GM18499 (cell line): ENCODE measurements around the gene CDC42SE2.
"Not testable (repeated sequence)": the region's sequence is repeated elsewhere in the genome, so short reads cannot be mapped to it uniquely, and the experiment has no call there.

Source experiments
- ATAC-seq: cut with Tn5 transposase; IDR thresholded peaks from one replicate; pipeline ENCODE4 v1.9.1; 2021; ENCODE audit warnings: moderate number of reproducible peaks; ENCODE audit not compliant: insufficient read depth, unreplicated experiment

CDC42SE2 gene

GRCh38 chr5:131312235-131312772 lies 48.5 kb downstream of the CDC42SE2 start:
- ATAC-seq, result not testable (repeated sequence)

- no peak for ATAC-seq
These were observed 52.2 kb downstream of the CDC42SE2 start for GRCh38 chr5:131316026-131316425.

GRCh38 chr5:131316822-131317221 lies 53.0 kb downstream of the CDC42SE2 start:
- no peak for ATAC-seq

GRCh38 chr5:131318455-131318854 lies 54.6 kb downstream of the CDC42SE2 start:
- ATAC-seq, result no peak

- no peak for ATAC-seq
These were observed 57.2 kb downstream of the CDC42SE2 start for GRCh38 chr5:131321066-131321465.

GRCh38 chr5:131322926-131323325 lies 59.1 kb downstream of the CDC42SE2 start:
- no peak for ATAC-seq

- no peak for ATAC-seq
These were observed 59.5 kb downstream of the CDC42SE2 start for GRCh38 chr5:131323378-131323777.

- no peak for ATAC-seq
These were observed 60.5 kb downstream of the CDC42SE2 start for GRCh38 chr5:131324303-131324702.

- no peak for ATAC-seq
These were observed 64.9 kb downstream of the CDC42SE2 start for GRCh38 chr5:131328536-131329285.

- ATAC-seq, result no peak
These were observed 65.4 kb downstream of the CDC42SE2 start for GRCh38 chr5:131329286-131329560.

GRCh38 chr5:131330031-131330430 lies 66.2 kb downstream of the CDC42SE2 start:
- ATAC-seq, result no peak

GRCh38 chr5:131335756-131336155 lies 71.9 kb downstream of the CDC42SE2 start:
- ATAC-seq, result not testable (repeated sequence)

- not testable (repeated sequence) for ATAC-seq
These were observed 72.9 kb downstream of the CDC42SE2 start for GRCh38 chr5:131336801-131337200.

- ATAC-seq, result not testable (repeated sequence)
These were observed 73.6 kb downstream of the CDC42SE2 start for GRCh38 chr5:131337240-131338050.

GRCh38 chr5:131338051-131338453 lies 74.2 kb downstream of the CDC42SE2 start:
- ATAC-seq, result no peak

- ATAC-seq, result not testable (repeated sequence)
These were observed 80.4 kb downstream of the CDC42SE2 start for GRCh38 chr5:131344288-131344687.

- ATAC-seq, result not testable (repeated sequence)
These were observed 82.4 kb downstream of the CDC42SE2 start for GRCh38 chr5:131346204-131346603.

GRCh38 chr5:131353991-131354390 lies 90.1 kb downstream of the CDC42SE2 start:
- no peak for ATAC-seq

GRCh38 chr5:131355971-131356528 lies 92.2 kb downstream of the CDC42SE2 start:
- no peak for ATAC-seq

GRCh38 chr5:131356619-131357018 lies 92.8 kb downstream of the CDC42SE2 start:
- no peak for ATAC-seq
